ENCODE data around the gene DACH1. TPM values are rescaled to one million over a fixed set of nuclear protein-coding genes. Genes with fewer than 3 reads are reported as not detected.

DACH1 gene
- total and polyA plus RNA-seq, 12 donors, result 3.6 to 20.0 (median 8.8) TPM

DNA sequence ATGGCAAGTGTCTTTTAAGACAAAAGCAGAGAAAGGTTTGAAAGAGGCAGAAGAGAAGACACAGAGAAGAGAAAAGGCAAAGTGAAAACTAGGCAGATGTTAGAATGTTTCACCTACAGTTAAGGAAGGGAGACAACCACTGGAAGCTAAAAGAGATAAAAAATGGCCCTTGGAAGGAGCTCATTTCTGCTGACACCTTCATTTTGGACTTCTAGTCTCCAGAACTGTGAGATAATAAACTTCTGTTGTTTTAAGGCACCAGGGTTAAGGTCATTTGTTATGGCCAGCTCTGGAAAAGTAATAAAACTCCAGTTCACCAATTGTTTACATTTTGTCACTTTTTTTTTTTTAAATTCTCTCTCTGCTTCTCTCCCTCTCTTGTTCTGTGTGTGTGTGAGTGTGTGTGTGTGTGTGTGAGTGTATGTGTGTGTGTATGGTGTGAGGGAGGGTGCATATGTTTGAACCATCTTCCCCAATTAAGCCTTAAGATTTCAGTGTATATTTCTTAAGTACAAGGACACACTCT lies 374.6 kb downstream of the DACH1 start:
- Histone ChIP-seq H3K4me1 (replicated peaks in 1 of 2) (no peaks in the 10 kb centered on the region), H3K9me3 (replicated peaks in 1 of 3) (peaks cover 0 to 4% (median 0%) of the 10 kb centered on the region in 3 donors), H3K27ac (no peak overlapping the region), H3K27me3 (no peaks in the 10 kb centered on the region), H3K36me3 (replicated peaks in 1 of 2) (no peaks in the 10 kb centered on the region), H3K4me3 (no peak overlapping the region)
- no peak for DNase-seq
- TF ChIP-seq, protein P1, sequence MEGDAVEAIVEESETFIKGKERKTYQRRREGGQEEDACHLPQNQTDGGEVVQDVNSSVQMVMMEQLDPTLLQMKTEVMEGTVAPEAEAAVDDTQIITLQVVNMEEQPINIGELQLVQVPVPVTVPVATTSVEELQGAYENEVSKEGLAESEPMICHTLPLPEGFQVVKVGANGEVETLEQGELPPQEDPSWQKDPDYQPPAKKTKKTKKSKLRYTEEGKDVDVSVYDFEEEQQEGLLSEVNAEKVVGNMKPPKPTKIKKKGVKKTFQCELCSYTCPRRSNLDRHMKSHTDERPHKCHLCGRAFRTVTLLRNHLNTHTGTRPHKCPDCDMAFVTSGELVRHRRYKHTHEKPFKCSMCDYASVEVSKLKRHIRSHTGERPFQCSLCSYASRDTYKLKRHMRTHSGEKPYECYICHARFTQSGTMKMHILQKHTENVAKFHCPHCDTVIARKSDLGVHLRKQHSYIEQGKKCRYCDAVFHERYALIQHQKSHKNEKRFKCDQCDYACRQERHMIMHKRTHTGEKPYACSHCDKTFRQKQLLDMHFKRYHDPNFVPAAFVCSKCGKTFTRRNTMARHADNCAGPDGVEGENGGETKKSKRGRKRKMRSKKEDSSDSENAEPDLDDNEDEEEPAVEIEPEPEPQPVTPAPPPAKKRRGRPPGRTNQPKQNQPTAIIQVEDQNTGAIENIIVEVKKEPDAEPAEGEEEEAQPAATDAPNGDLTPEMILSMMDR (IDR thresholded peaks at IDR 0.05), result no peak
- no peak for TF ChIP-seq POLR2A (IDR thresholded peaks at IDR 0.05)
- intact Hi-C loops (cut with DNase I), result no loop called here

DNA sequence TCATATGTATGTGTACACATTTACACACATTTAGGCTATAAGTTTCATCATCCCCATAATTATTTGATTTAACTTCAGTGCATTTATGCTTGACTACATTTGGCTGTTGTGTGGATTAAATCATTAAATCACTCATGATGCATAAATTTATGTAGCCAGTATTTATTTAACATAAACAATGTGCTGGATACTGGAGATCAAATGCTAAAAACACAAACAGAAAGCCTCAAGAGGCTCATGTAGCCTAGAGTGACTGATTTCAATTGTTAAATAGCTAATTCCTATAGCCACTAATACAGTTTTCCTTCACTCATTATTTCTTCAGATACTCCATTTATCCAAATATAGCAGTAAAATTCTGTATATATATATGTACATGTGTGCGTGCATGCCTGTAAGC lies 376.0 kb downstream of the DACH1 start:
- no peak for DNase-seq
- Histone ChIP-seq H3K9me3 (replicated peaks in 1 of 3) (peaks cover 0 to 4% (median 0%) of the 10 kb centered on the region in 3 donors), H3K27ac (no peak overlapping the region), H3K4me1 (replicated peaks in 1 of 2) (no peaks in the 10 kb centered on the region), H3K36me3 (replicated peaks in 1 of 2) (no peaks in the 10 kb centered on the region), H3K4me3 (no peak overlapping the region), H3K27me3 (no peaks in the 10 kb centered on the region)
- 89 to 98% (median 97%) methylated on average over 1 of the region's 1 CpG for WGBS, 4 donors
- TF ChIP-seq, protein P1 (IDR thresholded peaks at IDR 0.05), result no peak
- intact Hi-C loops (cut with DNase I), result no loop called here

DNA sequence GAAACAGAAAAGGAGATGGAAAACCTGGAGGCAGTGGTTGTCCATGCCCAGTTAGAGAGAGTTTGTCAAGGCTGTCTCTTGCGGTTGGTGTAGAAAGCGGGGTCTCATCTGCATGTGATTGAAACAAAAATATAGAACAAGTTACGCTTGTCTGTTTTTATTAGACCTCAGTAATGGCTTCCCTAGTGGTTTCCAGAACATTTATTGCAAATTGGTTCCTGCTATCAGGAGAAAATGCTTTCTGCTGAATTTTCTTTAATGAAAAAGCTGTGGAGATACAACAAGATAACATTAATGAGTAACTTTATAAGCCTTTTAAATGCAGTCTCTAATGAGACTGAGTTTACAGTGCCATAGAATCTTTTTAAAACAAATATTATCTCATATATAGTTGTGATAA lies 378.0 kb downstream of the DACH1 start:
- Histone ChIP-seq H3K27me3 (no peaks in the 10 kb centered on the region), H3K4me1 (replicated peaks in 1 of 2) (no peaks in the 10 kb centered on the region), H3K27ac (no peak overlapping the region), H3K9me3 (replicated peaks in 1 of 3) (peaks cover 0 to 1% (median 0%) of the 10 kb centered on the region in 3 donors), H3K4me3 (no peak overlapping the region), H3K36me3 (replicated peaks in 1 of 2) (no peaks in the 10 kb centered on the region)
- intact Hi-C loops (cut with DNase I), result no loop called here
- no peak for TF ChIP-seq POLR2A (IDR thresholded peaks at IDR 0.05)
- TF ChIP-seq, protein P1 (IDR thresholded peaks at IDR 0.05), result no peak
- WGBS, 4 donors, result 96 to 100% (median 98%) methylated on average over 3 of the region's 3 CpGs
- DNase-seq, result no peak

DNA sequence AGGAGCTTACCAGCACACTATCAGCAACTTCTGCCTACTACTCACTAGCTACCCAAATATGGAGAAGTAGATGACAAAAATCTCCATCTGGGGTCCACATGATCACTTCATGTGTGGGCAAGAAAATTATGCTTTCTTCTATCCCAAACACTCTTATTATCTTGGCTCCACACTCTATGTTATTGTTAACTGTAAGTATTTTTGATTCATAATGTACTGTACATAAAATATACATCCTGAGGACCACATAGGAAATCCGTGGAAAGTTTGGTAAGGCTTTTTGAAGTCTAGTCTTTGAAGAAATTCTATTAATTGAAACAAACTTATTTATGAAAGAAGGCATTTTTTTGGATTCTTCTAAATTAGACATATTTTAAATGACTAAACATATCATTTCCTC lies 378.8 kb downstream of the DACH1 start:
- intact Hi-C loops (cut with DNase I), result no loop called here
- H3K36me3 ChIP-seq (replicated peaks in 1 of 2), result no peaks in the 10 kb centered on the region
- H3K9me3 ChIP-seq (replicated peaks in 1 of 3), result no peaks in the 10 kb centered on the region
- TF ChIP-seq, protein P1 (IDR thresholded peaks at IDR 0.05), result no peak
- no peak for TF ChIP-seq POLR2A (IDR thresholded peaks at IDR 0.05)
- no peak for DNase-seq
- no peaks in the 10 kb centered on the region for H3K4me1 ChIP-seq (replicated peaks in 1 of 2)
- H3K4me3 ChIP-seq, result no peak overlapping the region
- no peak overlapping the region for H3K27ac ChIP-seq
- 67 to 78% (median 75%) methylated on average over 1 of the region's 1 CpG for WGBS, 4 donors
- no peaks in the 10 kb centered on the region for H3K27me3 ChIP-seq
